ENCODE data around the gene RABGAP1L.
"Not testable (repeated sequence)": the region's sequence is repeated elsewhere in the genome, so short reads cannot be mapped to it uniquely, and the experiment has no call there.

RABGAP1L gene

DNA sequence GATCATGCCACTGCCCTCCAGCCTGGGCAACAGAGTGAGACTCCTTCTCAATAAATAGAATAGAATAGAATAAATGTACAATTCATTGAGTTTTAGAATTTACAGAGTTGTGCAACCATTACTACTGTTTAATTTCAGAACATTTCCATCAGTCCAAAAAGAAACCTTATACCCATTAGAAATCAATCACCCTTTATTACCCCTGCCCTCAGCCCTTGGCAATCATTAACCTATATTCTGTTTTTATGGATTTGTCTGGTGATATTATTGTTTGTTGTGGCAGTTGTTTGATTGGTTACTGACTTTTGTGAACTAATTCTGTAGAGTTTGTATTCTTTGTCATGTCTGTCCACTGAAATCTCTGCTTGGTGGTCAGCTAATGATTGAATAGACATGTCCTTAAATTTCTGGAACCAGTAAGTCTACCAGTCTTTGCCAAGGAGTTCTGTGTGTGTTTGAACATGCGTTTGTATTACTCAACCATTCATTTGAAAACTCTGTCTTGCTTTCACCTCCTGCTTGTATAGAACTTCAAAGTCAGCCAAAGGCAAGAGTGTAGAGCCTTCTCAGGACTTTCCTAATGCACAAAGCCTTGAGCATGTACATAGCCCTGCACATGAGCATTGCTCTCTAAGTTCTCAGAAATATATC, 497.2 kb downstream of the RABGAP1L start:
- no peak for DNase-seq (ENCODE audit: low read depth)

DNA sequence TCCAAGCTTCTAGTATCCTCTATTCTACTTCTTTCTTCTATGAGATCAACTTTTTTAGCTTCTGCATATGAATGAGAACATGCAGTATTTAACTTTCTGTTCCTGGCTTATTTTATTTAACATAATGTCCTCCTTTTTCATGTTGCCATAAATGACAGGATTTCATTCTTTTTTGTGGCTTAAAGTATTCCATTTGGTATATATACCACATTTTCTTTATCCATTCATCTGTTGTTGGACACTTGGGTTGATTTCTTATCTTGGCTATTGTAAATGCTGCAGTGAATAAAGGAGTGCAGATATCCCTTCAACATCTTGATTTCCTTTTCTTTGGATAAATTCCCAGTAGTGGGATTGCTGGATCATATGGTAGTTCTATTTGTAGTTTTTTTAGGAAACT, 498.1 kb downstream of the RABGAP1L start:
- DNase-seq (ENCODE audit: low read depth) = no peak

- no peak for DNase-seq (ENCODE audit: low read depth)
Measured at GRCh38 chr1:174657893-174658292, 498.6 kb downstream of the RABGAP1L start.

DNA sequence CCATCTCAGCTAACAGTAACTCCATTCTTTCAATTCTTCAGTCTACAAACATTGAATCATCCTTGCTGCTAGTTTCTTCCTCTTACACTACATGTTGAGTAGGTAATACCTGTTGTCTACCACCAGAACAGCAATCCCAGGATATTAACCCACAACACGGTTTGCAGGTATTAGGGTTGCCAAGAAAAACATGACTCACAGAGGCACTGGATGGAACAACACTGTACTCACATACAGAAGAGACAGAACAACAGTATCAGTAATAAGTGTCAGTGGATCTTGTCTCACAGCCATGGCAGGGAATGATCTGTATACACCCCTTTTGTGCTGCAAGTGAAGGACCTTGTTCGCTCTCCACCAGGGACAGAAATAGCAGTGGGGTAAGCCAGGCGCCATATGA, 500.5 kb downstream of the RABGAP1L start:
- no peak for DNase-seq (ENCODE audit: low read depth)

DNA sequence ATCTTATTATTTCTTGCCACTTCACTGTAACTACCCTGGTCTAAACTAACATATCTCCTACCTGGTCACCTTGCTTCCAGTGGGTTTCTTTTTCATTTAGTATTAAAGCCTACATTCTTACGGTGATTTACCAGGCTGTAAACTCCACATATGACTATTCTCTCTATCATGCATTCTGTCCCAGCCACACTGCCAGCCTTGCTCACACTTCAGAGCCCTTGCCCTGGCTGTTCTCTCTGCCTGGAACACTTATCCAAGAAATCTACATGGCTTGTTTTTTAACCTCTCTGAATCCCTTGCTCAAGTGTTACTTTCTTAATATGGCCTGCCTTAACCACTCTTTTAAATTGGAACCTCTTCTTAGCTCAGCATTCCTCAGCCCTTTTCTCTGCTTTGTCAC, 501.2 kb downstream of the RABGAP1L start:
- DNase-seq (ENCODE audit: low read depth) = no peak

DNA sequence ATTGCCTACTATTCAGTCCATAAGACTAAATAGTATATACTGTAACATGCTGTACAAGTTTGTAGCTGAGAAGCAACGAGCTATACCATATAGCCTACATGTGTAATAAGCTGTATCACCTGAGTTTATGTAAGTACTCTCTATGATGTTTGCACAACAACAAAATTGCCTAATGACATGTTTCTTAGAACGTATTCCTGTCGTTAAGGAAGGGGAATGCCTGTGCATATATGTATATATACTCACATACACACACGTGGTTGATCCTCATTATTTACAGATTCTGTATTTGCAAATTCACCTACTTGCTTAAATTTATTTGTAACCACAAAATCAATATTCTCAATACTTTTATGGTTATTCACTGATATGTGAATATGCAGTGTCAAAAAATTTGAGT, 504.0 kb downstream of the RABGAP1L start:
- DNase-seq (ENCODE audit: low read depth) = no peak

- no peak for DNase-seq (ENCODE audit: low read depth)
Measured at GRCh38 chr1:174666248-174666647, 506.9 kb downstream of the RABGAP1L start.

DNA sequence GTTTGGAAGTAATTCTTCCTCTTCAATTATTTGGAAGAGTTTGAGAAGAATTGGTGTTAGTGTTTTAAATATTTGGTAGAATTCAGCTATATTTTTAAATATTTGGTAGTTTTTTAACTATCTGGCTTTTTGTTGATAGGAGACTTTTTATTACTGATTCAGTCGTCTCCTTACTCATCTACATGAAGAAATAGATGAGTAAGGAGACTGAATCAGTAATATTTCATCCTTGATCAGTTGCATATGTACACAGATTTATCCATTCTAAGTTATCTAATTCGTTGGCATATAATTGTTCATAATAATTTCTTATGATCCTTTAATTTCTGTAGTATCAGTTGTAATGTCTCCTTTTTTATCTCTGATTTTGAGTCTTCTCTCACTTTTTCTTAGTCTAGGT, 512.5 kb downstream of the RABGAP1L start:
- DNase-seq (ENCODE audit: low read depth) = no peak

GRCh38 chr1:174676856-174677255, 517.5 kb downstream of the RABGAP1L start:
- DNase-seq (ENCODE audit: low read depth) = no peak

GRCh38 chr1:174678657-174679056, 519.3 kb downstream of the RABGAP1L start:
- no peak for DNase-seq (ENCODE audit: low read depth)

- no peak for DNase-seq (ENCODE audit: low read depth)
Measured at GRCh38 chr1:174680101-174680500, 520.8 kb downstream of the RABGAP1L start.

GRCh38 chr1:174682419-174683008, 523.2 kb downstream of the RABGAP1L start:
- no peak for DNase-seq (ENCODE audit: low read depth)

GRCh38 chr1:174686213-174686612, 526.9 kb downstream of the RABGAP1L start:
- DNase-seq (ENCODE audit: low read depth) = no peak

- no peak for DNase-seq (ENCODE audit: low read depth)
Measured at GRCh38 chr1:174689524-174689923, 530.2 kb downstream of the RABGAP1L start.

DNA sequence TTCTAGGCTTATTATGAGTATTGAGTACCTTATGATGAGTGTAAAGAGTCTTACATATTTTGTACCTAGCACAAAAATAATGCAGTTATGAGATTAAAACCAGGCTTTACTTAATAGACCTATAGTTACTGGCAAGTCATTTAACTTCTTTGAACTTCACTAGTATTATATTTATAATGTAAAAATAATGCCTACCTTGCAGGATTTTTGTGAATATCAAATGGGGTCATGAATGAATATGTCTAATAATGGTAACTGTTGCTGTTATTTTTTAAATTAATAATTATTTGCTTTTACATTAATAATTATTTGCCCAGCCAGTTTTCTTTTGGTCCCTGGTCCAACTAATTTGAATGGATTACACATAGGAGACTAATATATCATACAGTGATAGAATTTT, 530.9 kb downstream of the RABGAP1L start:
- DNase-seq (ENCODE audit: low read depth) = no peak

- DNase-seq (ENCODE audit: low read depth) = no peak
Measured at GRCh38 chr1:174692313-174692712, 533.0 kb downstream of the RABGAP1L start.

- DNase-seq (ENCODE audit: low read depth) = no peak
Measured at GRCh38 chr1:174693085-174693484, 533.8 kb downstream of the RABGAP1L start.

DNA sequence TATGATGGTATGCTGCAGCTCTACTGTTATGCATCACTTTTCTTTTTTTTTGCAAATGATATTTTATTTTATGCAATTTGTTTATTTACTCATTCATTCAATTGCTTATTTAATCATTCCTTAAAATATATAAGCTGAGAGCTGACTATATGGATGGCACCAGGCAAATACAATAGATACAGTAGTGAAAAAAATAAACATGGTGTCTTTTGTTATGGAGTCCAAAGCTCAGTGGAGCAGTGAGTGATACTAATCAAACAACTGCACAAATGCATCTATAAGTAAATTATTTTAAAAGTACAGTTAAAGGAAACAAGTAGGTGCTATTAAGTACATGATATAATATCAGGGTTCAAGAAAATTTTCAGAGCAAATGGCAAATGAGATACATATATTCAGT, 534.2 kb downstream of the RABGAP1L start:
- DNase-seq (ENCODE audit: low read depth) = not testable (repeated sequence)

GRCh38 chr1:174696026-174696821, 536.9 kb downstream of the RABGAP1L start:
- no peak for DNase-seq (ENCODE audit: low read depth)

DNA sequence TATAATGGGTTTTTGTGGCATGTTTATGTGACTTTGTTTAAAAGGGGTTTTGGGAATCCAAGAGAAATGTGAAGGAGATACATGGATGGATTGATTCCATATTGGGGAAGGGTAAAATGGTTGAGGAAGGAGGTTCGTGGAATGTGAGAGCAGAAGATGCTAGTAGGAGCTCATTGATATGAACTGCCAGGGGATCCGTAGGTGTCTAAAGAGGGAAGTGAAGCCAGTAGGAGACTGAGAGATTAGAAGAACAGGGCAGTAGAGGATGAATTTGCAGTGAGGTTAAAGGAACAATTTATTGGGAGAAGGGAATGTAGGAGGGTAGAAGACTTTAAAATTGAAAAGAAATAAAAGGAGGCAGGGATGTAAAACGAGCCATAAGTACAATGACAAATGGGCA, 541.0 kb downstream of the RABGAP1L start:
- DNase-seq (ENCODE audit: low read depth) = no peak

GRCh38 chr1:174700775-174701174, 541.5 kb downstream of the RABGAP1L start:
- no peak for DNase-seq (ENCODE audit: low read depth)

DNA sequence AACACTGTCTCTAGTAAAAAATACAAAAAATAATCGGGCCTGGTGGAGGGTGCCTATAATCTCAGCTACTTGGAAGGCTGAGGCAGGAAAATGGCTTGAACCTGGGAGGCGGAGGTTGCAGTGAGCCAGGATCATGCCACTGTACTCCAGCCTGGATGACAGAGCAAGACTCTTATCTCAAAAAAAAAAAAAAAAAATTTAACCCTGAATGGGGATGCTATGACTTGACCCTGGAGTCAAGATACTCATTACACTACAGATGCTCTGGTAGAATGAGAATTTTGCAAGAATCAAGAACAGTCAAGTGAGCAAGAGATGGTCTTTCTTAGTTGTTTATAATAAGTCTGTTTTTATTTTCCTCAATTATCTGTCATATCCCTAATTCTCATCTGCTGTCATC, 542.2 kb downstream of the RABGAP1L start:
- no peak for DNase-seq (ENCODE audit: low read depth)

DNA sequence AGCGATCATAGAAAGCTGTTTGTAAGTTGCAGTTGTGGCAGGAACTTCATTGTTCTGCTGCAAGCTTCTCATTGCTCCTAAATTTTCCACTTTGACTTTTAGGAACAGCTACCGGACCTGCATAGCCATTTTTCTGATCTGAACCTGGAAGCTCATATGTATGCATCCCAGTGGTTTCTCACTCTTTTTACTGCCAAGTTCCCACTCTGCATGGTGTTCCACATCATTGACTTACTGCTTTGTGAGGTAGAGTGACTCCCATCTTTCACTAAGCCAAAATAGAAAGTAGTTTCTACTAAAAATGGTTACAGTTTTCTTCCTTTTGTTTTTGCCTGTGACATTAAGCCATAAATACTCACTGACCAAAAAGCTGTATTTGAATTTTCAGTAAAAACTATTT, 542.7 kb downstream of the RABGAP1L start:
- no peak for DNase-seq (ENCODE audit: low read depth)

Measured in stimulated activated CD8-positive, alpha-beta memory T cell treated with anti-CD3 and anti-CD28 coated beads, Interleukin-7, amount 100 ng/mL, for 24 hours (primary cell).